Fibroblast of skin of left biceps (primary cell): ENCODE results near the gene RPL22L1.
"Not testable (repeated sequence)": the region's sequence is repeated elsewhere in the genome, so short reads cannot be mapped to it uniquely, and the experiment has no call there.

Source experiments
- DNase-seq, 2 experiments: peaks; one replicate each; pipeline ENCODE4 v3.0.0-alpha.2; 2013; ENCODE audit warnings: low read depth in 2 of 2

Gene RPL22L1

DNA sequence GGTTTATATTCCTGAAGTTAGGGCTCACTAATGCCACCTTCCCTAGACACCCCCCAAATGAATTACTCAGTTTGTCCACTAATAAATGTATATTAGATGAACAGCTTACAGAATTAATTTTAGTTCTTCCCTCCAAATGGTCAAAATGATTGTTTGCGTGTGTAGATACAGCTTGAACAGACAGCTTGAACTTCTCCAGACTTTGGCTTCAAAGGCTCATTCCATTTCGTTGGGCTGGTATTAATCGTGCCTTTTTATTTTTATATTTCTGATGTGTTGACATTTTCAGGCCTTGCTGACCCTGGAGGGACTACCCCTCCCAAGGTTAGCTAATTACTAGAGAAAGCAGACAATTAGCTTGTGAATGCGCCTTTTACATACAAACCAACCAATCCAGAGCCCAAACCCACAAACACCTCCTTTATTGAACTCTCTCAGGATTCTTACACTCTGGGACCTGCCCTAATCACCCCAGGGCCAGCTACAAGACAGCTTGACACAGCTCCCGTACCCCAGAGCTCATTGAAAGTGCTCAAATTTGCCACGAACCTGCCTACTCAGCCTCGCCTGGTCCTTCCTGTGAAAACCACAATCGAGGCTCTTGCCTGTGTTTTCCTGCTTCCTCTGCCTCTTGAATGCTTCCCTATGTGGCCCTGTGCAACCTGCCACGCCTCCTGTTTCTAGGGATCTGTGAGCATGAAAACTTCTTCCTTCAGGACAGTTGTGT, 40.3 kb downstream of the RPL22L1 start:
- DNase-seq, result no peak

DNA sequence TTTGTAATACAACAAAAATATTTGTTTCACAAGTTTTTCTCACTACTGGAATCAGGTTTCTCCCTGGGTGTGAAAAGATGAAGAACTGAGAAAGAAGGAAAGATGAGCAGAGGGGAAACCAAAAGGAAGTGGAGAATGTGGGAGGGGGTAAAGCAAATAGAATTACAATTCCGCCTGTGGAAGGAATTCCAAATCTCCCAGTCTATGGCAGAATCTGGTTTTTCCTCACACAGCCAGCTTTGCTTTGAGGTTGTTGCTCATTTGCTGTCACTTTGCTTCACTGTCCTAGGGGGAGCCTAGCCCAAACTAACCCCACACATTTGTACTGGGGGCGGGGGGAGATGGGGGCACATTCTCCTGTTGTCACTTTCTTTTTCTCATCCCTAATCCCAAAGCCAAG, 43.9 kb downstream of the RPL22L1 start:
- no peak for DNase-seq

DNA sequence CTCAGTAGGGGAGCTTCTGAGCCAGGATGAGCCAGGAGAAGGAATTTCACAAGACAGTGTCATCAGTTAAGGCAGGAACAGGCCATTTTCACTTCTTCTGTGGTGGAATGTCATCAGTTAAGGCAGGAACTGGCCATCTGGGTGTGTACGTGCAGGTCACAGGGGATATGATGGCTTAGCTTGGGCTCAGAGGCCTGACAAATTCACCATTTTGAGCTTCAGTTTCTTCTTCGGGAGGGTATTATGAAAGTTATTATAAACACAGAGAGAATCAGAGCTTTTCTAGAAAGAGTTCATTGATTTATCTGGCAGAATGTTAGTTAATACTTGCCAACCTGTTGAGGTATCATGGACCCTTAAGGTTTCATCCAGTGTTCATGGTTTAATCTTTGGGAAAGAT, 46.4 kb downstream of the RPL22L1 start:
- DNase-seq, result not testable (repeated sequence)

DNA sequence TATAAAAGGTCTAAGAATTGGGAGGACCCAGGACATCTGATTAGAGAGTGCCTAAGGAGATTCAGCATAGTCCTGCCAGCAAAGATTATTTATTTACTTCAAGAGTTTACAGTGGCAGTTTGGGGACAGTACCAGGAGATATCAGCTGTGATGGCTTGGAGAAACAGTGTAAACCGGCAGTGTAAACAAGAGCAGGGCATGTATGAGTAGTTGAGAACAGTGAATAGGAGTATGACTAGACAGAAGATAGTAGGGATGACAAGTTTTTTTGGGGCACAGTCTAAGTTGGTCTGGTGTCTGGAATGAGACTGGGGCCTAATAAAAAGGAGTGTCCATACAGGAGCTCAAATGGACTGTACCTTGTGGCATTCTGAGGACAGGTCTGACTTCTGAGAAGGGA, 51.7 kb downstream of the RPL22L1 start:
- DNase-seq, result not testable (repeated sequence)

DNA sequence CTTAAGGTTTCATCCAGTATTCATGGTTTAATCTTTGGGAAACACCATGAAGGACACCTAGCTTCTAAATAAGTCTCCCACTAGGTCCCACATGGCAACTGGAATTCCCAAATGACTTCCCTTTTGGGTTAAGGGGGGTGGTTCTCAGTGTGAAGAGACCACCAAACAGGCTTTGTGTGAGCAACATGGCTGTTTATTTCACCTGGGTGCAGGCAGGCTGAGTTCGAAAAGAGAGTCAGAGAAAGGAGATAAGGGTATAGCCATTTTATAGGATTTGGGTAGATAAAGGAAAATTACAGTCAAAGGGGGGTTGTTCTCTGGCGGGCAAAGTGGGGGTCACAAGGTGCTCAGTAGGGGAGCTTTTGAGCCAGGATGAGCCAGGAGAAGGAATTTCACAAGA, 52.5 kb downstream of the RPL22L1 start:
- DNase-seq, result not testable (repeated sequence)

DNA sequence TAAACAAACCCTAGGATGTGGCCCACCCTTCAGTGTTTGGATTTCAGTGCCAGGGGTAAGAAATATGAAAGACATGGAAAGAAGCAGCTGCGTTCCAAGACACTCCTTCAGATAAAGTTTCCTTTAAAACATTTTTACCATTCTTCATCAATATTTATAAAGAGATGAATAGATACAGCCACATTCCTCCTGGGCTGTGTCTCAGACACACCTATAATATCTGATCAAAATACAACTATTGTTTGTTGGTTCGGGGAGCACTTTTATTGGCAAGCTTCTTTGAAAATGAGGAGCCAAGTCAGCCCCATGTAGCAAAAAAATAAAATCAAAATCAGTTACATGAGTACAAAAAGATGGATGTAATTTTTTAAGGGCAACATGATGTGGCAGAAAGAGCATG, 53.2 kb downstream of the RPL22L1 start:
- no peak for DNase-seq

DNA sequence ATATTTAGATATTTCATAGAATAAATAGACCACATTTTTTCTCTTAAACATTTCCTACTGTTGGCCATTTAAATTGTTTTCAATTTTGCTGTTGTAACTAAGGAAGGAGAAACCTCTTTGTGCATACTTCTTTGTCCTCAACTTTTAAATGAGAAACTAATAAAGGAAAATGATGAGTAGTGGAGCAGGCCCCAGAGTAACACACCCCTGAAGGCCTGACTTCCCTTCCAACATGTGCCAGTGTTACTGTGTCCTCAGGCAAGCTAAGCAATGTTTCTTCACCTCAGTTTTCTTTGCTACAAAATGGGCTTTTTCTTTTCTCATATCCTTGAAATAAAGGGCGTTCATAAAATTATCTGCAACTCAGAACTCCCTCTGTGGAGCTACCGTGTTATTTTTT, 53.7 kb downstream of the RPL22L1 start:
- DNase-seq, result no peak

DNA sequence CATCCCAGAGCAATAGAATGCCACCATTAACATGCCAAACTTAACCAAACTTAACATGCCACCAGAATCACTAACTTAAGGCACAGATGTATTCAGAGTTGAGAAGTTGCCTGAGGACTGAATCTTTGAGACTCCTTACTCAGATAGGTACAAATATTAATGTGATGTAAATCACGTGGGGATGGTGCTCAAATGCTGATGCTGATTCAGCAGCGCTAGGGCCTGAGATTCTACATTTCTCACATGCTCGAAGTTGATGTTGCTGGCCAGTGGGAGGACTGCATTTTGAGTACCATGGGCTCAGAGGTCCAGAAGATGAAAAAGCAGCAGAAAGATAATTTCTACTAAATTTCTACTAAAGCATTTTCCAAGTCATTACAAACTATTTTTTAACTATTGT, 54.1 kb downstream of the RPL22L1 start:
- DNase-seq, result no peak

DNA sequence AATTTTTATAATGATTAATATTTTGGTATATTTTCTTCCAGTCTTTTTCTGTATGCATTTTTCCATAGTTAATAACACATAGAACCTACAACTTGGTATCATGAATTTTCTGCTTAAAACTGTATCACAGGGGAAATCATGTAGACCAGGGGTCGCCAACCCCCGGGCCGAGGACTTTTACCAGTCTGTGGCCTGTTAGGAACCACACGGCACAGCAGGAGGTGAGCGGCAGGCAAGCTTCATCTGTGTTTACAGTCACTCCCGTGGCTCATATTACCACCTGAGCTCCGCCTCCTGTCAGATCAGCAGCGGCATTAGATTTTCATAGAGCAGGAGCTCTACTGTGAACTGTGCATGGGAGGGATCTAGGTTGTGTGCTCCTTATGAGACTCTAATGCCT, 54.7 kb downstream of the RPL22L1 start:
- DNase-seq, result no peak
